Measurements from ENCODE around the gene MDC1. TPM values are rescaled to one million over a fixed set of nuclear protein-coding genes. Genes with fewer than 3 reads are reported as not detected.

MDC1 gene
- total RNA-seq, 1 experiment from 2014 or later, result 75.8 TPM

GRCh38 chr6:30742316-30743098 is 25.4 kb upstream of the MDC1 start, which contains the start of gene FLOT1:
Gene FLOT1 (minus strand): TSS chr6:30742687. CDS start chr6:30742189, 498 bp downstream.
- ATAC-seq (peak; percentile 70), DNase-seq (ENCODE audit: low read depth, low spot score) (peak; percentile 94)
- H3K9me3 ChIP-seq (ENCODE audit: control insufficient read depth in 1 of 2, insufficient read depth in 1 of 2, low read depth in 1 of 2, low read length in 2 of 2), result no peaks in the 10 kb centered on the region
- intact Hi-C loops (cut with micrococcal nuclease), result loop anchor here (1.0 to 10.0 kb wide), 3 partner anchors 72 to 342 kb away; no protein-coding TSS in a partner anchor
- no peak within 1 kb of the TSS for H2AFZ ChIP-seq (ENCODE audit: low read depth, low read length, poor library complexity, severe bottlenecking)
- peak within 1 kb of the TSS; percentile 97 for H3K9ac ChIP-seq (ENCODE audit: low read length)
- H3K4me1 ChIP-seq (ENCODE audit: control insufficient read depth in 1 of 2, insufficient read depth in 2 of 2, low read length in 2 of 2), result peaks cover 37 to 79% of the 10 kb centered on the region in 2 experiments
- peaks cover 15% of the 10 kb centered on the region for H3K79me2 ChIP-seq (ENCODE audit: insufficient read depth, low read length)
- H3K4me2 ChIP-seq (ENCODE audit: low read length), result peak within 1 kb of the TSS; percentile 91
- H3K9me2 ChIP-seq (ENCODE audit: insufficient read depth), result no peaks in the 10 kb centered on the region
- no TSS peak for BruUV-seq (replicated peaks)
- H3K4me3 ChIP-seq (replicated peaks in 1 of 2; ENCODE audit: low read depth in 1 of 2, low read length in 2 of 2), result peak within 1 kb of the TSS; percentile 79 to 85
- no peaks in the 10 kb centered on the region for H3K27me3 ChIP-seq (ENCODE audit: insufficient read depth, low read length)
- peak within 1 kb of the TSS; percentile 93 for H3K27ac ChIP-seq (ENCODE audit: low read depth, low read length)
- RAD21 ChIA-PET (ENCODE audit: low non-redundant PET in 1 of 2, low total read pairs in 2 of 2, uncharacterized antibody in 2 of 2, unreplicated experiment in 2 of 2), result no interaction called here
- peaks cover 4 to 11% of the 10 kb centered on the region in 2 experiments; a peak in 1 of 4 replicates for H3K36me3 ChIP-seq (ENCODE audit: control insufficient read depth in 1 of 2, insufficient read depth in 2 of 2, low read length in 2 of 2)
- POLR2A ChIA-PET, result interaction anchor here (0.7 to 16.4 kb wide), 13 partner anchors 10 to 141 kb away, joined by 3 to 680 read pairs (median 5); no protein-coding TSS in a partner anchor
- CTCF ChIA-PET, result no interaction called here
- no peaks in the 10 kb centered on the region for H4K20me1 ChIP-seq (ENCODE audit: insufficient read depth)
- TF ChIP-seq ZFX (IDR thresholded peaks at IDR 0.05), result peak; percentile 43
- TF ChIP-seq POLR2AphosphoS5 (IDR thresholded peaks at IDR 0.05; ENCODE audit: low read depth, low read length), result peak; percentile 39; the same call in 1 of the 2 replicates
- no peak for TF ChIP-seq CBX3 (IDR thresholded peaks at IDR 0.05; ENCODE audit: low read depth)
- no peak for TF ChIP-seq EZH2 (IDR thresholded peaks at IDR 0.05)
- TF ChIP-seq SIN3A (IDR thresholded peaks at IDR 0.05; ENCODE audit: low read depth), result no peak
- TF ChIP-seq SP1 (IDR thresholded peaks at IDR 0.05; ENCODE audit: low read depth), result no peak
- no peak for TF ChIP-seq JUND (IDR thresholded peaks at IDR 0.05)
- TF ChIP-seq ZNF274 (IDR thresholded peaks at IDR 0.05; ENCODE audit: low read depth, low read length), result no peak
- TF ChIP-seq FOSL1 (IDR thresholded peaks at IDR 0.05; ENCODE audit: low read depth), result no peak
- TF ChIP-seq EZH2phosphoT487 (IDR thresholded peaks at IDR 0.05; ENCODE audit: borderline replicate concordance), result no peak
- no peak for TF ChIP-seq ELF1 (IDR thresholded peaks at IDR 0.05; ENCODE audit: borderline replicate concordance, low read depth)
- TF ChIP-seq SRF (IDR thresholded peaks at IDR 0.05; ENCODE audit: low read depth), result no peak
- no peak for TF ChIP-seq MAX (IDR thresholded peaks at IDR 0.05)
- no peak for TF ChIP-seq ATF3 (IDR thresholded peaks at IDR 0.05)
- peak; percentile 98 for TF ChIP-seq POLR2A (IDR thresholded peaks at IDR 0.05; ENCODE audit: borderline replicate concordance, extremely low read depth, insufficient read depth, insufficient read length)
- no peak for TF ChIP-seq CTCF (IDR thresholded peaks at IDR 0.05 in 2 of 3, conservative IDR thresholded peaks at IDR 0.05 in 1 of 3; ENCODE audit: borderline replicate concordance in 1 of 3, insufficient read depth in 1 of 3, low read depth in 2 of 3, low read length in 2 of 3)
- peak; percentile 50 for TF ChIP-seq ZBTB33 (IDR thresholded peaks at IDR 0.05; ENCODE audit: extremely low read depth, insufficient replicate concordance, low read length)
- TF ChIP-seq EGR1 (IDR thresholded peaks at IDR 0.05; ENCODE audit: low read depth), result no peak
- peak; percentile 67 for TF ChIP-seq YY1 (IDR thresholded peaks at IDR 0.05; ENCODE audit: extremely low read depth, insufficient replicate concordance, low read depth, low read length)
- TF ChIP-seq RAD21 (IDR thresholded peaks at IDR 0.05; ENCODE audit: low read depth), result no peak
- peak; percentile 75 for TF ChIP-seq TCF7L2 (IDR thresholded peaks at IDR 0.05; ENCODE audit: borderline replicate concordance, extremely low read depth, insufficient read depth, insufficient read length)
